A673 (cell line): ENCODE measurements around the gene ZFP28. TPM values are rescaled to one million over a fixed set of nuclear protein-coding genes. Genes with fewer than 3 reads are reported as not detected.

ENCODE experiments used
- BruUV-seq: library from RNA; stranded (reverse); fragments of 400-500 nt; replicated peaks from 2 replicates; lab custom pipeline; 2021; lab: Mats Ljungman, UMichigan
- CTCF ChIA-PET: fragments of 300-600 bp; sonication (Branson Sonifier 250); formaldehyde crosslinking; loops from one replicate; lab custom pipeline; 2022; ENCODE audit warnings: antibody characterized with exemption; lab: Charles Lee
- POLR2A ChIA-PET: fragments of 300-600 bp; sonication (Branson Sonifier 250); formaldehyde crosslinking; loops from one replicate; lab custom pipeline; 2022; ENCODE audit warnings: antibody characterized with exemption; ENCODE audit not compliant: low non-redundant PET; lab: Charles Lee
- DNase-seq: peaks from one replicate; pipeline ENCODE4 v3.0.0-alpha.2; 2015; ENCODE audit warnings: low spot score
- H3K27ac ChIP-seq: fragments of 200-600 bp; sonication (generic); 2 replicates; pipeline ENCODE4 v1.5.1; 2016; ENCODE audit warnings: mixed run types, low read depth, mild to moderate bottlenecking, mixed read lengths, antibody characterized with exemption, low read length; ENCODE audit not compliant: poor library complexity, severe bottlenecking
- H3K27me3 ChIP-seq: fragments of 200-600 bp; sonication (generic); replicated peaks from 2 replicates; pipeline ENCODE4 v1.6.1; 2017; ENCODE audit warnings: mixed run types, low read depth, mild to moderate bottlenecking, mixed read lengths, antibody characterized with exemption, low read length; ENCODE audit not compliant: insufficient read depth, poor library complexity
- H3K36me3 ChIP-seq: fragments of 200-600 bp; sonication (generic); 2 replicates; pipeline ENCODE4 v1.6.1; 2016; ENCODE audit warnings: mixed run types, mild to moderate bottlenecking, mixed read lengths, antibody characterized with exemption, low read length; ENCODE audit not compliant: insufficient read depth, poor library complexity, severe bottlenecking
- H3K4me1 ChIP-seq: fragments of 200-600 bp; sonication (generic); 2 replicates; pipeline ENCODE4 v1.6.1; 2017; ENCODE audit warnings: mixed run types, mild to moderate bottlenecking, mixed read lengths, antibody characterized with exemption, low read length; ENCODE audit not compliant: insufficient read depth, poor library complexity, severe bottlenecking
- H3K4me3 ChIP-seq: fragments of 200-600 bp; sonication (generic); 2 replicates; pipeline ENCODE4 v1.5.1; 2016; ENCODE audit warnings: low read depth, mixed run types, mild to moderate bottlenecking, mixed read lengths, low read length; ENCODE audit not compliant: poor library complexity, severe bottlenecking
- H3K9me3 ChIP-seq: fragments of 200-600 bp; sonication (generic); 2 replicates; pipeline ENCODE4 v1.6.1; 2016; ENCODE audit warnings: mixed run types, low read depth, mild to moderate bottlenecking, mixed read lengths, antibody characterized with exemption, low read length; ENCODE audit not compliant: poor library complexity, severe bottlenecking
- CTCF ChIP-seq: fragments of 300-800, 200-600 bp; sonication (generic); conservative IDR thresholded peaks from 2 replicates; pipeline ENCODE4 v1.5.1; 2017; ENCODE audit warnings: low read depth, mild to moderate bottlenecking, antibody characterized with exemption, low read length, moderate library complexity, mixed read lengths
- EZH2 ChIP-seq: fragments of 200-600 bp; sonication (generic); IDR thresholded peaks from 2 replicates; pipeline ENCODE4 v1.6.1; 2017; ENCODE audit warnings: borderline replicate concordance, low read depth, mild to moderate bottlenecking, mixed read lengths, antibody characterized with exemption, low read length; ENCODE audit not compliant: poor library complexity, severe bottlenecking
- intact Hi-C: fragments of 100-400 bp; cut with micrococcal nuclease; formaldehyde crosslinking; loops from one replicate; pipeline ENCODE4 v1.10.0; 2022; ENCODE audit not compliant: unreplicated experiment
- total RNA-seq: library from RNA; stranded (reverse); gene quantifications from 2 replicates; pipeline ENCODE4 v1.2.3, GENCODE V29; 2021

ZFP28 gene
- total RNA-seq, 1 experiment from 2014 or later, result 8.6 TPM

- BruUV-seq, result no TSS peak
These were observed 31.1 kb upstream of the ZFP28 start, which contains the start of gene ZNF471 for GRCh38 chr19:56507446-56508289. ZNF471 (plus strand) TSS chr19:56507855; CDS start chr19:56511572, 3,717 bp downstream.

DNA sequence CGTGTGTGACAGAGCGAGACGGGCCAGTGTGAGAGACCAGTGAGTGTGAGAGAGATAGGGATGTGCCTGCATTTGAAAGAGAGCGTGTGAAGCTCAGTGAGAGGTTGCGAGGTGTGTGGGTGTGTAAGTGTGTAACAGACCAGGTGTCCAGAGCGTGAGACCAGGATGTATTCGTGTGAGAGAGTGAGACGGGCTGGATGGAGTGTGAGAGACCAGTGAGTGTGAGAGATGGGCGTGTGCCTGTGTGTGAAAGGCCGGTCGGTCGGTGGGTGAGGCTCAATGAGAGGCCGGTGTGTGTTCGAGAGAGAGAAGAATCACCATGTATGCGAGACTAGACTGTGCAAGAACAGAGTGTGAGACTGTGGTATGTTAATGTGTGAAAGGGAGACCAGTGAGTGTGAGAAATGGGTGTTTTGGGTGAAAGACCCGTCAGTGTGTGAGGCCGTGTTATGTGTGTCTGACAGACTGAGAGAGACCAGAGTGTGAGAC lies 30.4 kb upstream of the ZFP28 start:
- H3K4me3 ChIP-seq, result peak overlapping the region; percentile 58
- ChIA-PET CTCF (no interaction called here), POLR2A (no interaction called here)
- H3K36me3 ChIP-seq, result no peaks in the 10 kb centered on the region
- DNase-seq, result no peak
- BruUV-seq, result no TSS peak
- no peaks in the 10 kb centered on the region for H3K27me3 ChIP-seq
- intact Hi-C loops, result no loop called here
- H3K9me3 ChIP-seq, result peaks cover 26% of the 10 kb centered on the region
- no peaks in the 10 kb centered on the region for H3K4me1 ChIP-seq
- peak overlapping the region; percentile 95 for H3K27ac ChIP-seq
- no peak for TF ChIP-seq EZH2
- no peak for TF ChIP-seq CTCF

More at GRCh38 chr19:56507446-56508289, 31.1 kb upstream of the ZFP28 start, which contains the start of gene ZNF471:
- TF ChIP-seq EZH2, result no peak
- Histone ChIP-seq H3K4me3 (peak within 1 kb of the TSS; percentile 58), H3K27me3 (no peaks in the 10 kb centered on the region), H3K4me1 (no peaks in the 10 kb centered on the region), H3K9me3 (peaks cover 21% of the 10 kb centered on the region), H3K36me3 (no peaks in the 10 kb centered on the region), H3K27ac (peak within 1 kb of the TSS; percentile 95)
- POLR2A ChIA-PET, result no interaction called here
- DNase-seq, result peak; percentile 95
- intact Hi-C loops, result no loop called here
- CTCF ChIA-PET, result no interaction called here

GRCh38 chr19:56525214-56525860 lies 13.4 kb upstream of the ZFP28 start:
- TF ChIP-seq EZH2 (no peak), CTCF (no peak)
- intact Hi-C loops, result no loop called here

More at GRCh38 chr19:56525214-56525860, 13.4 kb upstream of the ZFP28 start:
- Histone ChIP-seq H3K27ac (no peak overlapping the region), H3K9me3 (peaks cover 76% of the 10 kb centered on the region), H3K4me1 (no peaks in the 10 kb centered on the region), H3K36me3 (no peaks in the 10 kb centered on the region), H3K27me3 (no peaks in the 10 kb centered on the region), H3K4me3 (no peak overlapping the region)
- no peak for DNase-seq
- CTCF ChIA-PET, result no interaction called here
- BruUV-seq, result no TSS peak
- POLR2A ChIA-PET, result no interaction called here
